Stimulated activated CD4-positive, alpha-beta T cell treated with anti-CD3 and anti-CD28 coated beads, Interleukin-15, amount 100 ng/mL, for 24 hours (primary cell): ENCODE results near the gene MINK1.
"Not testable (repeated sequence)": the region's sequence is repeated elsewhere in the genome, so short reads cannot be mapped to it uniquely, and the experiment has no call there.

Source experiments
- DNase-seq: peaks from one replicate; pipeline ENCODE4 v3.0.0-alpha.2; 2020

The MINK1 gene

GRCh38 chr17:4812690-4813089, 20.4 kb upstream of the MINK1 start:
- no peak for DNase-seq

GRCh38 chr17:4815043-4815675, 18.0 kb upstream of the MINK1 start:
- no peak for DNase-seq

- no peak for DNase-seq
Observed at GRCh38 chr17:4816826-4817225, 16.3 kb upstream of the MINK1 start.

- DNase-seq, result no peak
Observed at GRCh38 chr17:4818276-4818675, 14.9 kb upstream of the MINK1 start.

GRCh38 chr17:4822835-4823234, 10.3 kb upstream of the MINK1 start:
- no peak for DNase-seq

- no peak for DNase-seq
Observed at GRCh38 chr17:4823373-4824089, 9.6 kb upstream of the MINK1 start.

DNA sequence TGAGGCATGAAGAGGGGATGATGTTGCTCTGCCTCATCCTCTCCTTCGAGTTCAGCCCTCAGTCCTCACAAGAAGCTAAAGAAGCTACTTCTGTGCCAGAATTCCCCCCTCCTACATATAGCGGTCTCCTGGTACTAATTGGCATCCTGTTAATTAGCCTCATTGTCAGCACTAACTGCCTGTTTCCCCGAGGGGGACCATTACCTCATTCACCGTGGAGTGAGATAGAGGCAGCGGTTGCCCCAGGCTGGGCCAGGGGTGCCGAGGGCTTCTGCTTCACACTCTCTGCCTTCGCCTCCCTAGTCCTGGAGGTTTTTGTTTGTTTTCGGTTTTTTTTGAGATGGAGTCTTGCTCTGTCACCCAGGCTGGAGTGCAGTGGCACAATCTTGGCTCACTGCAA, 5.7 kb upstream of the MINK1 start:
- no peak for DNase-seq

DNA sequence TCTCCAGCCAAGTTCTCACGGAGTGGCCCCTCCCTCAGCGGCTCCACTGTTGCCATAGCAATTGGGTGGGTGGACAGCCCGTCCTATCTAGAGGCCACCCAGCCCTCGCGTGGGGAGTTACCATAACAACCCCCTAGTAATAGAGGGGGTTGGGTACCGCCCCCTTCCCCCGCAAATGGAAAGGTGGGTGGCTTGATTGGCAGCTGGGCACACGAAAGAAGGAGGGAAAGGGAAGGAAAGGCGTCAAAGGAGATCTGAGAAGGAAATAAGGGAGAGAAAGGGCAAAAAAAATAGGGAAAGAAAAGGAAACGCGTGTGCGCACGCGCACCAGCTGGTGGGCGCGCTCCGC, 337 bp upstream of the MINK1 start:
- not testable (repeated sequence) for DNase-seq

- DNase-seq, result peak; percentile 14
Observed at GRCh38 chr17:4833941-4834680, 971 bp downstream of the MINK1 start.

DNA sequence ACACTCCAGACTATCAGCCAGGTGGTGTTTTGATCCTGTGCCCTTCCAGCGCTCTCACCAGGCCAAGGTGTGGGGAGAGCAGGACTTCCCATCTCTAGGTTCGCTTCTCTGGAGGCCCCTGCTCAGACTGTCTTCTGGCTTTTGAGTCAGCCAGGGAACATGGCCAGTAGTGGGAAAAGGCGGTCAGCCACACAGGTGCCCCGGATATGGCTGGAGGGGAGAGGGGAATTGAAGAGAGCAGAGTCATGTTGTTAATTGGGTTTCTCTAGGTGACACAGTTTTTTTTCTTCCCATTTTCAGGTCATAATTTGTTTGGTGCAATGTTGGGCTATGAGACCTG, 1.5 kb downstream of the MINK1 start:
- DNase-seq, result no peak

DNA sequence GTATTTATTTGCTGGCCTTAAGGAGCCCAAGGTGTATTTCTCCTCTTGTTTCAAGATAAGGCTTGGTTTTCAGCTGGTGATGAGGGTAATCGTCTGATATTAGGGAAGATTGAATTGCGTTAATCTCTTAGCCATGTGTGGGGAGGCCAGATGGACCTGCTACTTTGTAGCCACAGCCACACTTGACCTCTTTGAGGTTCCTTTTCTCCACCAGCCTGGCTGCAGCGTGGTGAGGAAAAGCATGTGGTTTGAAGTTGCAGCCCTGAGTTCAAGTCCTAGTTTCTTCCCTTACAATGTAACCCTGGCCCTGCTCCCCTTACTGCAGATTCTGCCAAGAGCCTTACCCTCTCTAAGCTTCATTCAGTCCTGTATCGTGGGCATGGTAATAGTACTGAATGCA, 3.1 kb downstream of the MINK1 start:
- DNase-seq, result no peak

DNA sequence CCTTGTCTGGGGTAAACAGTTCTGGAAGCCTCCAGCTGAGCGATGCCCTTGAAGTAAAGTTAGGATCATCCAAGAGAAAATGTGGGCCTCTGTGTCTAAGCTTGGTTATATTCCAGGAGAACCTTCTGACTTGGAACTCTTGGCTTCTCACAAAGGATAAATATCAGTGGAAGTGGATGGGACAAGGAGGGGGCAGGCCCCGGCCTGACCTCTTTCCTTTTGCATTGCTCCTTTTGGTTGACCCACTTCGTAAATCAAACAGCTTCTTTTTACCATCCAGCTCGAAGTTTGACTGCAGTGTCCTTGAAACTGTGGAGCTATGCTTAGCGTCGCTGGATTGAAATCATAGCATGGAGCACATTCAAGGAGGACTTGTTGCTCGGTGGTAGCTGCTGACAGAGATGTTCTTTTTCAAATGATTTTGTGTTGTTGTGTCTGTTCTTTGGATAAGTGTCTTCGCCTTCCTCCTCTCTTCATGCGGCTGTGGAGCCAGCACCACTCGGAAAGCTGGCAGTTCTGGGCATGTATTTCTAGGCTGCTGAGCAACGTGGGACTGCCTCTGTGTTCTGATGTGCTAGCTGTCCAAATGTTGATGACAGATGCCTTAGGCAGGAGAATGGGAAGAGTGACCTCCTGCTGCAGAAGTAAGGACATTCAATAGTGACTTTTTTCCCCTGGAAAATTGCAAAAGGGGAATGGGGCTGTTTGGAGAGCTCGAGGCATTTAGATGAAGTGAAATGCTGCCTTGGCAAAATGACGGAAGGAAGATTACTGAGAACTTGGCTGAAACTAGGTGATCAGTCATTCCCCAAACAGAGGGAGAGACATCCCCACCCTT, 4.5 kb downstream of the MINK1 start:
- no peak for DNase-seq

- no peak for DNase-seq
Observed at GRCh38 chr17:4838309-4838785, 5.2 kb downstream of the MINK1 start.

DNA sequence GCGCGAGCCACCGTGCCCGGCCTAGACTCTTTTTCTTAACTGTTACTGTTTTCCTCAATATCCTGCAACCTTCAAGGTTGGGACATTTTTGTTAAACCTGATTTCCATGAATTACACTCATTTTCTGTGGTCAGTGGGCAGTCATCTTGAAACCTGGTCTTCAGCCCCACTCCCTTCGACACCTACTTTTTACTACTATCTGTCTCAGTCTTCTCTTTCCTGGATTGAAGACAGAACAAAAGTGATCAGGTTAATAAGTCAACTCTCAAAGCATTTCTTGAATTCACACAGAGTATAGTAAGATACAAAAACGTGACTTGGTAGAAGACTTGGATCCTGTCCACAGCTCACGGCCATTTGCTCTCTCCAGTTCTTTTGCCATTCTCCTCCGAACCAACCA, 6.1 kb downstream of the MINK1 start:
- no peak for DNase-seq

- no peak for DNase-seq
Observed at GRCh38 chr17:4839965-4840892, 7.1 kb downstream of the MINK1 start.

- peak; percentile 36 for DNase-seq
Observed at GRCh38 chr17:4840893-4841242, 7.7 kb downstream of the MINK1 start.

GRCh38 chr17:4842376-4842775, 9.2 kb downstream of the MINK1 start:
- no peak for DNase-seq

DNA sequence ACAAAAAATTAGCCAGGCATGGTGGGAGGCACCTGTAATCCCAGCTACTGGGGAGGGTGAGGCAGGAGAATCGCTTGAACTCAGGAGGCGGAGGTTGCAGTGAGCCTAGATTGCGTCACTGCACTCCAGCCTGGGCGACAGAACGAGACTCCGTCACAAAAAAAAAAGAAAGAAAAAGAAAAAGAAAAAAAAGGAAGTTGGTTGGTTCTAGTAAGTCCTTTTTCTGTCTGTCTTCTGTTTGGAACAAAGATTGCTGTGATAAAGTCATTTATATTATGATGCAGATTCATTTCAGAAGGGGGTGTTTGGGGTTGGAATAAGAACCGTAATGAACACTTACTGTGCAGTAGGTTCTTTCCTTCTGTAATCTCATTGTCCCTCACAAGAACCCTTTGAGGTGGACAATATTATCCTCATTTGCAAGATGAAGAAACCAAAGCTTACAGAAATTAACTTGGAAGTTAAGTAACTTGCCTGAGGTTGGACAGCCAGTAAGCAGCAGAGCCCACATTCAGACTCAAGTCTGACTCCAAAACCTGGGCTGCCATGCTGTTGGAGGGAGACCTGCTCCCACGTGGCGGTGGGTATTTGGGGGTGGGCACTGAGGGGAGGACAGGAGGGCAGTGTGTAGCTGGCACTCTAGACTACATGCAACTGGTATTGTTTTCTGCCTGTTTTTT, 10.3 kb downstream of the MINK1 start:
- no peak for DNase-seq

DNA sequence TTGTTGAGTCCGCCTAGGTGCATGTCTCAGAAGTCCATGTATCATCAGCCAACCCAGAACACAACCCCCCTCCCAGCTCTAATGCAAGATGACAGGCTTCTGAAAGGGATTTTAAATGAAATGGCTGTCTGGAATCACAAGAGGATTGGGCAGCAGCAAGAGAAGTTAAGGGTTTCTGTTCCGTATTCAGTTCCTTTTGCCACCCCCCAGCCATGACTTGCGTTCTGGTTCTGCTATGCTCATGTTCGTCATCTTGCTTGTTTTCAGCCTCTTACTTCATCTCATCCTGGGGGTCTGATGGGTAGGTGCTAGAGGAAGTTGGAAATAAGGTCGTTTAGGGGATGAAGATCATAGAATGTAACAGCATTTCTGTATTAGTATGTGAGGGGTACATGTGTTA, 12.0 kb downstream of the MINK1 start:
- DNase-seq, result no peak

- no peak for DNase-seq
Observed at GRCh38 chr17:4846635-4847390, 13.7 kb downstream of the MINK1 start.

GRCh38 chr17:4849011-4849536, 15.9 kb downstream of the MINK1 start:
- DNase-seq, result no peak
